K562 (cell line): ENCODE measurements around the gene BRD4. TPM values are rescaled to one million over a fixed set of nuclear protein-coding genes. Genes with fewer than 3 reads are reported as not detected.

Experiments used
- ATAC-seq: fragments of 200-7000 bp; cut with Tn5 transposase; 3 replicates; pipeline ENCODE4 v1.9.1; 2020; ENCODE audit warnings: moderate library complexity
- BruUV-seq: library from RNA; stranded (reverse); fragments of 400-500 nt; replicated peaks from 2 replicates; lab custom pipeline; 2021; lab: Mats Ljungman, UMichigan
- CTCF ChIA-PET: fragments of 300-600 bp; formaldehyde crosslinking; extraction: SDS; loops from one replicate; lab custom pipeline; 2021; ENCODE audit warnings: low intra/inter-chr PET ratio; lab: Yijun Ruan, JAX
- POLR2A ChIA-PET: fragments of 300-600, 350-650 bp; sonication (Branson Sonifier 250); formaldehyde crosslinking; extraction: SDS; loops from one replicate; lab custom pipeline; 2021; ENCODE audit warnings: antibody characterized with exemption, inconsistent platforms; lab: Yijun Ruan, JAX
- DNase-seq, 4 experiments: peaks; one replicate each; pipeline versions ENCODE4 v3.0.0 to v3.0.0-alpha.2; 2011 to 2018; ENCODE audit warnings: low spot score in 3 of 4, mixed read lengths in 3 of 4; ENCODE audit errors: extremely low read depth in 1 of 4
- FAIRE-seq: peaks from 2 replicates; lab custom pipeline; 2011; peaks lifted over from hg19 to GRCh38; lab: Jason Lieb, UNC
- H2AFZ ChIP-seq: 2 replicates; pipeline ENCODE4 v1.6.0; 2011; ENCODE audit warnings: low read depth, low read length, control low read depth, inconsistent platforms
- H3K27ac ChIP-seq: fragments of 200-600 bp; 3 replicates; pipeline ENCODE4 v1.8.0; 2011; ENCODE audit warnings: low read depth, mild to moderate bottlenecking, control low read depth, inconsistent platforms, low read length, moderate library complexity, mixed read lengths; ENCODE audit errors: extremely low read depth
- H3K27me3 ChIP-seq, 2 experiments: fragments of 300-600 bp in 1 of 2; 2 replicates in 1 of 2; 3 replicates in 1 of 2; pipeline versions ENCODE4 v1.6.0 to v1.8.0; 2011; ENCODE audit warnings: inconsistent platforms in 2 of 2, low read length in 2 of 2, mild to moderate bottlenecking in 1 of 2, mixed read lengths in 1 of 2, moderate library complexity in 1 of 2; ENCODE audit not compliant: control insufficient read depth in 2 of 2, insufficient read depth in 2 of 2
- H3K36me3 ChIP-seq: fragments of 300-600 bp; 3 replicates; pipeline ENCODE4 v1.8.0; 2011; ENCODE audit warnings: mild to moderate bottlenecking, low read length, inconsistent platforms; ENCODE audit not compliant: control insufficient read depth, insufficient read depth
- H3K4me1 ChIP-seq, 2 experiments: fragments of 200-600 bp in 1 of 2; replicated peaks in 1 of 2; 2 replicates in 1 of 2; 3 replicates in 1 of 2; pipeline versions ENCODE4 v1.5.1 to v1.8.0; 2011; ENCODE audit warnings: inconsistent platforms in 2 of 2, low read length in 2 of 2, mild to moderate bottlenecking in 1 of 2, mixed read lengths in 1 of 2, moderate library complexity in 1 of 2; ENCODE audit not compliant: control insufficient read depth in 2 of 2, insufficient read depth in 2 of 2
- H3K4me2 ChIP-seq: 2 replicates; pipeline ENCODE4 v1.6.1; 2011; ENCODE audit warnings: low read length, control low read depth, inconsistent platforms, mixed read lengths; ENCODE audit not compliant: insufficient read depth
- H3K4me3 ChIP-seq: fragments of 200-600 bp; sonication (generic), shearing (Covaris generic); 2 replicates; pipeline ENCODE4 v1.5.1; 2016; ENCODE audit warnings: control low read depth, inconsistent platforms
- H3K79me2 ChIP-seq: fragments of 200-600 bp; 3 replicates; pipeline ENCODE4 v1.8.0; 2011; ENCODE audit warnings: low read length, inconsistent platforms; ENCODE audit not compliant: control insufficient read depth, insufficient read depth
- H3K9ac ChIP-seq, 2 experiments: 2 replicates each; pipeline versions ENCODE4 v1.6.0 to v1.6.1; 2011; ENCODE audit warnings: low read depth in 2 of 2, low read length in 2 of 2, control low read depth in 1 of 2, inconsistent platforms in 1 of 2, mild to moderate bottlenecking in 1 of 2, mixed read lengths in 1 of 2; ENCODE audit not compliant: insufficient read depth in 1 of 2
- H3K9me1 ChIP-seq: one replicate; pipeline ENCODE4 v1.6.0; 2011; ENCODE audit warnings: inconsistent platforms, mild to moderate bottlenecking, low read length, moderate library complexity; ENCODE audit not compliant: control insufficient read depth, insufficient read depth
- H3K9me3 ChIP-seq: replicated peaks from 2 replicates; pipeline ENCODE4 v1.5.1; 2011; ENCODE audit warnings: low read depth, low read length, inconsistent platforms; ENCODE audit not compliant: control insufficient read depth, insufficient read depth
- H4K20me1 ChIP-seq: replicated peaks from 2 replicates; pipeline ENCODE4 v1.6.1; 2011; ENCODE audit warnings: low read length, inconsistent platforms, mixed read lengths; ENCODE audit not compliant: control insufficient read depth, insufficient read depth
- ARHGAP35 ChIP-seq: fragments of 450-650 bp; IDR thresholded peaks from 2 replicates; pipeline ENCODE4 v1.6.1; 2018; ENCODE audit not compliant: partially characterized antibody
- DDX20 ChIP-seq: fragments of 450-650 bp; IDR thresholded peaks from 2 replicates; pipeline ENCODE4 v1.6.1; 2016; ENCODE audit warnings: missing genetic modification characterization, low read depth, mild to moderate bottlenecking, missing compliant biosample characterization, moderate library complexity
- ELF1 ChIP-seq: fragments of 200-800 bp; sonication (Bioruptor generic); IDR thresholded peaks from 2 replicates; pipeline ENCODE4 v1.6.1; 2016; ENCODE audit warnings: missing genetic modification characterization, missing compliant biosample characterization
- FUS ChIP-seq: fragments of 200-400 bp; formaldehyde crosslinking; optimal IDR thresholded peaks from 2 replicates; pipeline ENCODE3; 2017; ENCODE audit warnings: low read depth, low read length
- MTA2 ChIP-seq: fragments of 450-650 bp; IDR thresholded peaks from 2 replicates; pipeline ENCODE4 v1.6.1; 2016; ENCODE audit warnings: low read depth
- PHB ChIP-seq: fragments of 250-450 bp; sonication (Bioruptor Pico); IDR thresholded peaks from 2 replicates; pipeline ENCODE4 v1.5.0; 2021
- SP1 ChIP-seq: sonication (generic); formaldehyde crosslinking; IDR thresholded peaks from 2 replicates; pipeline ENCODE4 v1.8.1; 2022; ENCODE audit warnings: mild to moderate bottlenecking, missing genetic modification reagents
- TGIF2 ChIP-seq: sonication (generic); formaldehyde crosslinking; IDR thresholded peaks from 2 replicates; pipeline ENCODE4 v1.8.1; 2022; ENCODE audit warnings: mild to moderate bottlenecking, missing genetic modification reagents, moderate library complexity
- ZNF384 ChIP-seq: IDR thresholded peaks from 2 replicates; pipeline ENCODE4 v1.6.1; 2012; ENCODE audit warnings: low read depth, low read length, improper control_type of control experiment
- WGBS: fragments of 100-300 bp; shearing (Covaris generic); methylation state at CpG from one replicate; pipeline ENCODE4 v1.1.6; 2016; ENCODE audit warnings: low coverage, mixed read lengths; ENCODE audit not compliant: insufficient coverage; ENCODE audit errors: missing lambda C conversion rate; 5-methylcytosine and 5-hydroxymethylcytosine counted together
- in situ Hi-C: fragments of 300-500 bp; cut with MboI; formaldehyde crosslinking; loops from 4 replicates; pipeline ENCODE4 v1.15.0; 2018; ENCODE audit warnings: inconsistent platforms, mixed read lengths
- intact Hi-C: fragments of 100-400 bp; cut with micrococcal nuclease; formaldehyde crosslinking; loops from 2 replicates; pipeline ENCODE4 v1.14.2; 2022
- polyA plus RNA-seq, 8 experiments: library from polyadenylated mRNA; depleted of rRNA in 4 of 8; stranded (reverse) in 5 of 8; unstranded in 3 of 8; fragments of >200 nt; fragmentation: Nextera tagmentation in 2 of 8; fragmentation: Illumina TruSeq in 1 of 8; extraction: Ambion mirVana in 2 of 8; extraction: Trizol in 1 of 8; gene quantifications; 2 replicates each; pipeline versions ENCODE4 v1.2.1 to v1.2.3, GENCODE V29; 2011 to 2014; ENCODE audit warnings: inconsistent platforms in 1 of 8, missing spikeins in 1 of 8
- total RNA-seq, 7 experiments: library from RNA; depleted of rRNA in 6 of 7; stranded (reverse); fragments of >200 nt in 6 of 7; fragmentation: Illumina TruSeq in 2 of 7; extraction: Trizol in 2 of 7; gene quantifications; 2 replicates each; pipeline versions ENCODE4 v1.2.1 to v1.2.3, GENCODE V29; 2011 to 2021; ENCODE audit warnings: low replicate concordance in 1 of 7
- TF ChIP-seq, protein P1 (sequence below): fragments of 450-650 bp; IDR thresholded peaks from 2 replicates; pipeline ENCODE4 v1.6.1; 2016; ENCODE audit warnings: low read depth
- TF ChIP-seq, protein P2 (sequence below): sonication (generic); formaldehyde crosslinking; IDR thresholded peaks from 2 replicates; pipeline ENCODE4 v1.8.1; 2023; ENCODE audit warnings: mild to moderate bottlenecking, missing genetic modification reagents

Gene BRD4
- total and polyA plus RNA-seq, 9 of the 15 experiments (the other 6 are each of a cell fraction or from before 2014, with no cell fraction given) = 1.8 to 105 (median 15.6) TPM

DNA sequence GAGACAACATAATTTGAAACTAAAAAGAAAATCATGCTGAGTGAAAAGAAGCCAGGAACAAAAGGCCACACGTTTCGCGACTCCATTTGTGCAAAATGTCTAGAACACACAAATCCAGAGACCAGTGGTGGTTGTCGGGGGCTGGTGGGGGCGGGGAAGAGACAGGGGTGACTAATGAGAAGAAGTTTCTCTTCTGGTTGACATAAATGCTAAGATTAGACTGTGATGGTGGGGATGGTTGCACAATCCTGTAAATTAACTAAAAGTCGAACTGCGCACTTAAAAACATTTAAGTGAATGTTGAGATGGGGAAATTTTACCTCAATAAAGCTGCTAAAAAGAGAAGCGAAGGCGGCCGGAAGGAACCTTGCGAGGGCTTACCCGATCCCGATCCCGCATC is 40.1 kb upstream of the BRD4 start (continued):
- no peak for TF ChIP-seq FUS
- TF ChIP-seq ZNF384 = no peak

DNA sequence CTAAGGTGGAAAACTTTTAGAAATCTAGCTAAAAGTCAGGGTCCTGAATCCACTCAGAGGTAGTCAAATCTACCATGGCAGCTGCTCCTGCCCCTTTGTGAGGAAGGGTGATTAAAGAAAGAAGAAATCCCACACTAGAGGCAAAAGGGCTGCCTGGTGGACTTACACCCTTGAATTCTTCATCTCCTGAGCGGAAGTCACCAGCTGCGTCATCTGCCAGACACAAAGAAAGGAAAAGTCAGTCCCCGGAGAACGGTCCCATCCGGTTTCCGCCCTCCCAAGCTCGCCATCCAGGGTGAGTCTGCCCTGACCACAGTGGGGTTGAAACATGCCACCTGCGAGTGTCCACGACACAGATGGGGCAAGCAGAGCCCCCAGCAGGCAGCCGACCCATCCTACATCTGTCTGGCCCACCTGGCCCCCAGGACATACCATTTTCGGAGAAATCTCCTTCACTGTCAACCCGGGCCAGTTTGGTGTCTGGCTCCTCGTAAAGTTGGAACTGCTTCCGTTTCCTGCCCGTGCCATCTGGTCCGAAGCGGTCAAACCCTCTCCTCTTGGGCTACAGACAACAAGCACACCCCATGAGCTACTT is 39.5 kb upstream of the BRD4 start:
- POLR2A ChIA-PET = interaction anchor here (0.6 to 3.0 kb wide), 7 partner anchors 10 to 641 kb away, joined by 3 to 10 read pairs (median 3); no protein-coding TSS in a partner anchor
- Histone ChIP-seq H4K20me1 (peaks cover 19% of the 10 kb centered on the region), H3K4me1 (peaks cover 7 to 34% of the 10 kb centered on the region in 2 experiments), H3K27ac (no peak overlapping the region), H2AFZ (no peak overlapping the region), H3K9me1 (peaks cover 3% of the 10 kb centered on the region), H3K36me3 (peaks cover 93% of the 10 kb centered on the region; the same call in 2 of the 3 replicates), H3K4me3 (no peak overlapping the region), H3K27me3 (no peaks in the 10 kb centered on the region), H3K79me2 (peaks cover 39% of the 10 kb centered on the region), H3K9ac (no peak overlapping the region), H3K4me2 (no peak overlapping the region), H3K9me3 (no peaks in the 10 kb centered on the region)
- intact Hi-C loops (no loop called here), in situ Hi-C loops (no loop called here)
- CTCF ChIA-PET = no interaction called here
- DNase-seq = no peak
- 96% methylated on average over 16 of the region's 17 CpGs for WGBS
- FAIRE-seq = no peak
- ATAC-seq = no peak
- no TSS peak for BruUV-seq
- TF ChIP-seq, protein P1, sequence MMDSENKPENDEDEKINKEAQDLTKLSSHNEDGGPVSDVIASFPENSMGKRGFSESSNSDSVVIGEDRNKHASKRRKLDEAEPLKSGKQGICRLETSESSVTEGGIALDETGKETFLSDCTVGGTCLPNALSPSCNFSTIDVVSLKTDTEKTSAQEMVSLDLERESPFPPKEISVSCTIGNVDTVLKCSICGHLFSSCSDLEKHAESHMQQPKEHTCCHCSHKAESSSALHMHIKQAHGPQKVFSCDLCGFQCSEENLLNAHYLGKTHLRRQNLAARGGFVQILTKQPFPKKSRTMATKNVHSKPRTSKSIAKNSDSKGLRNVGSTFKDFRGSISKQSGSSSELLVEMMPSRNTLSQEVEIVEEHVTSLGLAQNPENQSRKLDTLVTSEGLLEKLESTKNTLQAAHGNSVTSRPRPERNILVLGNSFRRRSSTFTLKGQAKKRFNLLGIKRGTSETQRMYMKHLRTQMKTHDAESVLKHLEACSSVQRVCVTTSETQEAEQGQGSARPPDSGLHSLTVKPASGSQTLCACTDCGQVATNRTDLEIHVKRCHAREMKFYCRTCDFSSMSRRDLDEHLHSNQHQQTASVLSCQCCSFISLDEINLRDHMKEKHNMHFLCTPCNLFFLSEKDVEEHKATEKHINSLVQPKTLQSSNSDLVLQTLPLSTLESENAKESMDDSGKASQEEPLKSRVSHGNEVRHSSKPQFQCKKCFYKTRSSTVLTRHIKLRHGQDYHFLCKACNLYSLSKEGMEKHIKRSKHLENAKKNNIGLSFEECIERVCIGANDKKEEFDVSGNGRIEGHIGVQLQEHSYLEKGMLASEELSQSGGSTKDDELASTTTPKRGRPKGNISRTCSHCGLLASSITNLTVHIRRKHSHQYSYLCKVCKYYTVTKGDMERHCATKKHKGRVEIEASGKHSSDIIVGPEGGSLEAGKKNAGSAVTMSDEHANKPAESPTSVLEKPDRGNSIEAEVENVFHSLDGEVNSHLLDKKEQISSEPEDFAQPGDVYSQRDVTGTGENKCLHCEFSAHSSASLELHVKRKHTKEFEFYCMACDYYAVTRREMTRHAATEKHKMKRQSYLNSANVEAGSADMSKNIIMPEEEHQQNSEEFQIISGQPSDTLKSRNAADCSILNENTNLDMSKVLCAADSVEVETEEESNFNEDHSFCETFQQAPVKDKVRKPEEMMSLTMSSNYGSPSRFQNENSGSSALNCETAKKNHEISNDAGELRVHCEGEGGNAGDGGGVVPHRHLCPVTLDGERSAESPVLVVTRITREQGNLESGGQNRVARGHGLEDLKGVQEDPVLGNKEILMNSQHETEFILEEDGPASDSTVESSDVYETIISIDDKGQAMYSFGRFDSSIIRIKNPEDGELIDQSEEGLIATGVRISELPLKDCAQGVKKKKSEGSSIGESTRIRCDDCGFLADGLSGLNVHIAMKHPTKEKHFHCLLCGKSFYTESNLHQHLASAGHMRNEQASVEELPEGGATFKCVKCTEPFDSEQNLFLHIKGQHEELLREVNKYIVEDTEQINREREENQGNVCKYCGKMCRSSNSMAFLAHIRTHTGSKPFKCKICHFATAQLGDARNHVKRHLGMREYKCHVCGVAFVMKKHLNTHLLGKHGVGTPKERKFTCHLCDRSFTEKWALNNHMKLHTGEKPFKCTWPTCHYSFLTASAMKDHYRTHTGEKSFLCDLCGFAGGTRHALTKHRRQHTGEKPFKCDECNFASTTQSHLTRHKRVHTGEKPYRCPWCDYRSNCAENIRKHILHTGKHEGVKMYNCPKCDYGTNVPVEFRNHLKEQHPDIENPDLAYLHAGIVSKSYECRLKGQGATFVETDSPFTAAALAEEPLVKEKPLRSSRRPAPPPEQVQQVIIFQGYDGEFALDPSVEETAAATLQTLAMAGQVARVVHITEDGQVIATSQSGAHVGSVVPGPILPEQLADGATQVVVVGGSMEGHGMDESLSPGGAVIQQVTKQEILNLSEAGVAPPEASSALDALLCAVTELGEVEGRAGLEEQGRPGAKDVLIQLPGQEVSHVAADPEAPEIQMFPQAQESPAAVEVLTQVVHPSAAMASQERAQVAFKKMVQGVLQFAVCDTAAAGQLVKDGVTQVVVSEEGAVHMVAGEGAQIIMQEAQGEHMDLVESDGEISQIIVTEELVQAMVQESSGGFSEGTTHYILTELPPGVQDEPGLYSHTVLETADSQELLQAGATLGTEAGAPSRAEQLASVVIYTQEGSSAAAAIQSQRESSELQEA = no peak
- TF ChIP-seq ARHGAP35 (no peak), SP1 (CRISPR knock-in tag) (no peak), MTA2 (no peak), TGIF2 (CRISPR knock-in tag) (no peak), ELF1 (tag) (no peak), DDX20 (tag) (no peak), PHB (CRISPR knock-in tag) (no peak)
- TF ChIP-seq, protein P2, sequence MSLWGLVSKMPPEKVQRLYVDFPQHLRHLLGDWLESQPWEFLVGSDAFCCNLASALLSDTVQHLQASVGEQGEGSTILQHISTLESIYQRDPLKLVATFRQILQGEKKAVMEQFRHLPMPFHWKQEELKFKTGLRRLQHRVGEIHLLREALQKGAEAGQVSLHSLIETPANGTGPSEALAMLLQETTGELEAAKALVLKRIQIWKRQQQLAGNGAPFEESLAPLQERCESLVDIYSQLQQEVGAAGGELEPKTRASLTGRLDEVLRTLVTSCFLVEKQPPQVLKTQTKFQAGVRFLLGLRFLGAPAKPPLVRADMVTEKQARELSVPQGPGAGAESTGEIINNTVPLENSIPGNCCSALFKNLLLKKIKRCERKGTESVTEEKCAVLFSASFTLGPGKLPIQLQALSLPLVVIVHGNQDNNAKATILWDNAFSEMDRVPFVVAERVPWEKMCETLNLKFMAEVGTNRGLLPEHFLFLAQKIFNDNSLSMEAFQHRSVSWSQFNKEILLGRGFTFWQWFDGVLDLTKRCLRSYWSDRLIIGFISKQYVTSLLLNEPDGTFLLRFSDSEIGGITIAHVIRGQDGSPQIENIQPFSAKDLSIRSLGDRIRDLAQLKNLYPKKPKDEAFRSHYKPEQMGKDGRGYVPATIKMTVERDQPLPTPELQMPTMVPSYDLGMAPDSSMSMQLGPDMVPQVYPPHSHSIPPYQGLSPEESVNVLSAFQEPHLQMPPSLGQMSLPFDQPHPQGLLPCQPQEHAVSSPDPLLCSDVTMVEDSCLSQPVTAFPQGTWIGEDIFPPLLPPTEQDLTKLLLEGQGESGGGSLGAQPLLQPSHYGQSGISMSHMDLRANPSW (CRISPR knock-in tag) = no peak
